ENCODE data around the gene ALK.

DNA sequence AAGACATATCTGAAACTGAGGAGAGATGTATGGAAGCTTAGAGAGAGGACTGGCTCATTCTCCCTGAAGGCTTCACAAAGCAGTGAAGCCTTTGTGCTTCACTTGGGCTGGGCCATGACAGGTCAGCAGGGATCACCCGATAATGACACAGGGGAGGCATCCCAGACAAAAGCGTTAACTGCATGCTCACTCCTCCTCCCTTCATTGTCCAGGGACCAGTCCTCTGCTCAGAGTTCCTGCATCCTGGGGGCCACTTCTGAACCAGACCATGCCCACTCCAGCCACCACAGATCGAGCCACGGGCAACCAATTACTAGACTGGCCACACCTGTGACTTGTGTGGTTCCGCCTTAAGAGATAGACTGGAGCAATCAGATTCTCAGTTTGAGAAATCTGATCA lies 570.1 kb downstream of the ALK start:
- TF ChIP-seq, protein P1, sequence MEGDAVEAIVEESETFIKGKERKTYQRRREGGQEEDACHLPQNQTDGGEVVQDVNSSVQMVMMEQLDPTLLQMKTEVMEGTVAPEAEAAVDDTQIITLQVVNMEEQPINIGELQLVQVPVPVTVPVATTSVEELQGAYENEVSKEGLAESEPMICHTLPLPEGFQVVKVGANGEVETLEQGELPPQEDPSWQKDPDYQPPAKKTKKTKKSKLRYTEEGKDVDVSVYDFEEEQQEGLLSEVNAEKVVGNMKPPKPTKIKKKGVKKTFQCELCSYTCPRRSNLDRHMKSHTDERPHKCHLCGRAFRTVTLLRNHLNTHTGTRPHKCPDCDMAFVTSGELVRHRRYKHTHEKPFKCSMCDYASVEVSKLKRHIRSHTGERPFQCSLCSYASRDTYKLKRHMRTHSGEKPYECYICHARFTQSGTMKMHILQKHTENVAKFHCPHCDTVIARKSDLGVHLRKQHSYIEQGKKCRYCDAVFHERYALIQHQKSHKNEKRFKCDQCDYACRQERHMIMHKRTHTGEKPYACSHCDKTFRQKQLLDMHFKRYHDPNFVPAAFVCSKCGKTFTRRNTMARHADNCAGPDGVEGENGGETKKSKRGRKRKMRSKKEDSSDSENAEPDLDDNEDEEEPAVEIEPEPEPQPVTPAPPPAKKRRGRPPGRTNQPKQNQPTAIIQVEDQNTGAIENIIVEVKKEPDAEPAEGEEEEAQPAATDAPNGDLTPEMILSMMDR (conservative IDR thresholded peaks at IDR 0.05 in 1 of 2, IDR thresholded peaks at IDR 0.05 in 1 of 2; ENCODE audit: low read depth in 1 of 2, low read length in 2 of 2): no peak
- no peak for TF ChIP-seq EZH2 (IDR thresholded peaks at IDR 0.05; ENCODE audit: low read length, missing control alignments)
